Keratinocyte (primary cell): ENCODE measurements around the gene ANKRD1. TPM values are rescaled to one million over a fixed set of nuclear protein-coding genes. Genes with fewer than 3 reads are reported as not detected.

Experiments
- DNase-seq: peaks from one replicate; pipeline ENCODE4 v3.0.0-alpha.2; 2011; ENCODE audit warnings: low read depth, missing footprints, low spot score
- FAIRE-seq: peaks from 2 replicates; lab custom pipeline; 2011; peaks lifted over from hg19 to GRCh38; lab: Jason Lieb, UNC
- H2AFZ ChIP-seq: 2 replicates; pipeline ENCODE4 v1.6.0; 2012; ENCODE audit warnings: low read length, control low read depth, inconsistent platforms; ENCODE audit not compliant: control insufficient read depth
- H3K27ac ChIP-seq: 2 replicates; pipeline ENCODE4 v1.5.1; 2011; ENCODE audit warnings: low read length; ENCODE audit not compliant: control insufficient read depth, insufficient read depth
- H3K27me3 ChIP-seq: 3 replicates; pipeline ENCODE4 v1.6.0; 2011; ENCODE audit warnings: low read length; ENCODE audit not compliant: control insufficient read depth, insufficient read depth; ENCODE audit errors: extremely low read depth
- H3K36me3 ChIP-seq, 2 experiments: 2 replicates in 1 of 2; 3 replicates in 1 of 2; pipeline ENCODE4 v1.5.1; 2011; ENCODE audit warnings: low read length in 2 of 2, mild to moderate bottlenecking in 1 of 2; ENCODE audit not compliant: control insufficient read depth in 2 of 2, insufficient read depth in 2 of 2; ENCODE audit errors: extremely low read depth in 1 of 2
- H3K4me1 ChIP-seq: 3 replicates; pipeline ENCODE4 v1.5.1; 2011; ENCODE audit warnings: low read length; ENCODE audit not compliant: control insufficient read depth, insufficient read depth; ENCODE audit errors: extremely low read depth
- H3K4me2 ChIP-seq: 3 replicates; pipeline ENCODE4 v1.6.0; 2011; ENCODE audit warnings: low read depth, low read length; ENCODE audit not compliant: control insufficient read depth, insufficient read depth; ENCODE audit errors: extremely low read depth
- H3K4me3 ChIP-seq, 3 experiments: fragments of 200-600 bp in 1 of 3; sonication (generic) in 1 of 3; 2 replicates in 2 of 3; 3 replicates in 1 of 3; pipeline ENCODE4 v1.5.1; 2011 to 2016; ENCODE audit warnings: low read length in 3 of 3, mild to moderate bottlenecking in 3 of 3, control low read depth in 2 of 3, inconsistent platforms in 1 of 3, low read depth in 1 of 3, mixed read lengths in 1 of 3, mixed run types in 1 of 3, moderate library complexity in 1 of 3; ENCODE audit not compliant: control insufficient read depth in 2 of 3, insufficient read depth in 2 of 3; ENCODE audit errors: extremely low read depth in 1 of 3
- H3K79me2 ChIP-seq: 2 replicates; pipeline ENCODE4 v1.6.0; 2012; ENCODE audit warnings: low read length; ENCODE audit not compliant: control insufficient read depth, insufficient read depth
- H3K9ac ChIP-seq: 3 replicates; pipeline ENCODE4 v1.6.0; 2011; ENCODE audit warnings: low read length; ENCODE audit not compliant: control insufficient read depth, insufficient read depth; ENCODE audit errors: extremely low read depth
- H3K9me1 ChIP-seq: 3 replicates; pipeline ENCODE4 v1.6.0; 2011; ENCODE audit warnings: low read length; ENCODE audit not compliant: control insufficient read depth, insufficient read depth; ENCODE audit errors: extremely low read depth
- H3K9me3 ChIP-seq: 2 replicates; pipeline ENCODE4 v1.5.1; 2012; ENCODE audit warnings: low read depth, low read length; ENCODE audit not compliant: control insufficient read depth
- H4K20me1 ChIP-seq: 3 replicates; pipeline ENCODE4 v1.6.0; 2011; ENCODE audit warnings: low read length; ENCODE audit not compliant: control insufficient read depth, insufficient read depth; ENCODE audit errors: extremely low read depth
- CTCF ChIP-seq, 3 experiments: IDR thresholded peaks in 1 of 3; conservative IDR thresholded peaks in 1 of 3; optimal IDR thresholded peaks in 1 of 3; 2 replicates in 2 of 3; 3 replicates in 1 of 3; pipeline versions ENCODE3 to v1.5.1; 2011; ENCODE audit warnings: low read length in 3 of 3, mild to moderate bottlenecking in 3 of 3, moderate library complexity in 2 of 3, control low read depth in 1 of 3, inconsistent platforms in 1 of 3; ENCODE audit not compliant: insufficient read depth in 2 of 3; ENCODE audit errors: extremely low read depth in 1 of 3
- EZH2 ChIP-seq: IDR thresholded peaks from one replicate; pipeline ENCODE4 v1.6.1; 2012; ENCODE audit warnings: inconsistent platforms, mild to moderate bottlenecking, low read length, moderate library complexity
- dilution Hi-C: fragments of 300-500 bp; cut with MboI; formaldehyde crosslinking; loops from one replicate; pipeline ENCODE4 v1.7.0; 2020; ENCODE audit warnings: low sequenced_read_pairs; ENCODE audit not compliant: extremely low pct_ligation_motif_present
- polyA plus RNA-seq, 5 experiments: library from polyadenylated mRNA; depleted of rRNA in 3 of 5; stranded (reverse) in 3 of 5; stranded (forward) in 1 of 5; unstranded in 1 of 5; fragments of >200 nt; gene quantifications; 1 replicate in 1 of 5; 2 replicates in 3 of 5; 3 replicates in 1 of 5; pipeline versions ENCODE4 v1.2.1 to v1.2.3, GENCODE V29; 2011 to 2012; ENCODE audit warnings: missing spikeins in 2 of 5, low read depth in 1 of 5, low replicate concordance in 1 of 5

ANKRD1 gene
- polyA plus RNA-seq, 1 donor (not counting 4 experiments of a cell fraction or from before 2014, with no cell fraction given): 0.07 TPM

- H4K20me1 ChIP-seq: no peaks in the 10 kb centered on the region
- no peaks in the 10 kb centered on the region for H3K79me2 ChIP-seq
- no peak overlapping the region for H3K9ac ChIP-seq
- no peaks in the 10 kb centered on the region for H3K36me3 ChIP-seq
- TF ChIP-seq CTCF (optimal IDR thresholded peaks at IDR 0.05 in 1 of 3, IDR thresholded peaks at IDR 0.05 in 1 of 3, conservative IDR thresholded peaks at IDR 0.05 in 1 of 3; ENCODE audit: extremely low read depth in 1 of 3, insufficient read depth in 2 of 3, low read length in 3 of 3) (no peak), EZH2 (no peak)
- H2AFZ ChIP-seq: no peak overlapping the region
- peak overlapping the region in 1 of 3 experiments; percentile 22 for H3K4me3 ChIP-seq
- peak overlapping the region; percentile 41 for H3K27ac ChIP-seq
- H3K9me1 ChIP-seq: no peaks in the 10 kb centered on the region
- no peaks in the 10 kb centered on the region for H3K27me3 ChIP-seq
- peak overlapping the region; percentile 79 for H3K4me2 ChIP-seq
- peaks cover 13% of the 10 kb centered on the region for H3K4me1 ChIP-seq
- H3K9me3 ChIP-seq: no peaks in the 10 kb centered on the region
- dilution Hi-C loops: no loop called here
- FAIRE-seq (peak; percentile 26), DNase-seq (peak; percentile 26)
Measured at GRCh38 chr10:90912174-90912573, 8.7 kb downstream of the ANKRD1 start.

GRCh38 chr10:90911133-90912051, 9.5 kb downstream of the ANKRD1 start:
- dilution Hi-C loops: no loop called here
- no peaks in the 10 kb centered on the region for H3K9me1 ChIP-seq
- no peaks in the 10 kb centered on the region for H3K27me3 ChIP-seq
- H2AFZ ChIP-seq: peak overlapping the region; percentile 54
- TF ChIP-seq EZH2: no peak
- peak; percentile 68 to 81 (median 71) for TF ChIP-seq CTCF (optimal IDR thresholded peaks at IDR 0.05 in 1 of 3, IDR thresholded peaks at IDR 0.05 in 1 of 3, conservative IDR thresholded peaks at IDR 0.05 in 1 of 3; ENCODE audit: extremely low read depth in 1 of 3, insufficient read depth in 2 of 3, low read length in 3 of 3)
- peak overlapping the region in 2 of 3 experiments; percentile 10 to 49 for H3K4me3 ChIP-seq
- H3K9ac ChIP-seq: peak overlapping the region; percentile 35
- H3K79me2 ChIP-seq: no peaks in the 10 kb centered on the region
- no peaks in the 10 kb centered on the region for H4K20me1 ChIP-seq
- peak; percentile 23 for DNase-seq
- H3K27ac ChIP-seq: peak overlapping the region; percentile 41
- H3K36me3 ChIP-seq: no peaks in the 10 kb centered on the region
- H3K9me3 ChIP-seq: no peaks in the 10 kb centered on the region
- H3K4me2 ChIP-seq: peak overlapping the region; percentile 79
- FAIRE-seq: peak; percentile 78
- H3K4me1 ChIP-seq: peaks cover 13% of the 10 kb centered on the region
